ENCODE data around the gene FAM83E. TPM values are rescaled to one million over a fixed set of nuclear protein-coding genes. Genes with fewer than 3 reads are reported as not detected.
"Not testable (repeated sequence)": the region's sequence is repeated elsewhere in the genome, so short reads cannot be mapped to it uniquely, and the experiment has no call there.

FAM83E gene
- under 0.01 and 0.22 TPM in 2 replicates for total RNA-seq (2012; rRNA removed)

- peak within 1 kb of the TSS; percentile 93 for H3K4me2 ChIP-seq (ENCODE audit: low read length)
- H3K9me3 ChIP-seq (replicated peaks; ENCODE audit: low read length): no peaks in the 10 kb centered on the region
- H3K9ac ChIP-seq (ENCODE audit: low read depth, low read length): peak within 1 kb of the TSS; percentile 99
- no peak within 1 kb of the TSS for H3K4me3 ChIP-seq (ENCODE audit: low read length)
- no peaks in the 10 kb centered on the region for H3K27me3 ChIP-seq (ENCODE audit: control insufficient read depth, insufficient read depth, low read length)
- H3K36me3 ChIP-seq (ENCODE audit: insufficient read depth, low read length): peaks cover 42% of the 10 kb centered on the region
- H3K4me1 ChIP-seq (ENCODE audit: control insufficient read depth, insufficient read depth, low read length): peaks cover 53% of the 10 kb centered on the region
These were observed at the start of gene FAM83E for GRCh38 chr19:48614436-48615230. FAM83E (minus strand) TSS chr19:48615076; CDS start chr19:48613372, 1,704 bp downstream.

DNA sequence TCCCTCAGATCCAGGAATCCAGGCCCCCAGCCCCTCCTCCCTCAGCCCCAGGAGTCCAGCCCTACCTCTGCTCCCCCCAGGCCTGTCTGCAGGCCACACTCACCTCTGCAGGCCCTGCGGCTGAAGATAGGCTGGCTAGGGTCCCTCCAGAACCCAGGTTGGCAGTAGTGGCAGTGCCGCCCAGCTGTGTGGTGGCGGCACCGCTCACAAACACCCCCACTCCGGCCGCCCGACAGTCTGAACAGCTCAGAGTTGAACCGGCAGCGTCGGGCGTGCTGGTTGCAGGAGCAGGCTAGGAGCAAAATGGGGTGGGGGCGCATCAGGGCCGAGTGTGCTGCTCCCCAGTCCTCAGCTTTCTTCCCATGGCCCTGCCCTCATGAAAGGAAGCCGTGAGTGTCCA is 49.6 kb upstream of the FAM83E start:
- Histone ChIP-seq H3K27me3 (ENCODE audit: control insufficient read depth, insufficient read depth, low read length) (no peaks in the 10 kb centered on the region), H3K9ac (ENCODE audit: low read depth, low read length) (no peak overlapping the region), H3K36me3 (ENCODE audit: insufficient read depth, low read length) (no peaks in the 10 kb centered on the region)

GRCh38 chr19:48663667-48664066 is 48.8 kb upstream of the FAM83E start:
- Histone ChIP-seq H3K27me3 (ENCODE audit: control insufficient read depth, insufficient read depth, low read length) (no peaks in the 10 kb centered on the region), H3K4me1 (ENCODE audit: control insufficient read depth, insufficient read depth, low read length) (peaks cover 2% of the 10 kb centered on the region), H3K36me3 (ENCODE audit: insufficient read depth, low read length) (no peaks in the 10 kb centered on the region), H3K9me3 (replicated peaks; ENCODE audit: low read length) (no peaks in the 10 kb centered on the region), H3K4me3 (ENCODE audit: low read length) (no peak overlapping the region), H3K4me2 (ENCODE audit: low read length) (no peak overlapping the region), H3K9ac (ENCODE audit: low read depth, low read length) (no peak overlapping the region)

More for the DNA sequence above, 49.6 kb upstream of the FAM83E start:
- H3K4me3 ChIP-seq (ENCODE audit: low read length): no peak overlapping the region
- no peak overlapping the region for H3K4me2 ChIP-seq (ENCODE audit: low read length)
- H3K4me1 ChIP-seq (ENCODE audit: control insufficient read depth, insufficient read depth, low read length): peaks cover 2% of the 10 kb centered on the region
- no peaks in the 10 kb centered on the region for H3K9me3 ChIP-seq (replicated peaks; ENCODE audit: low read length)

DNA sequence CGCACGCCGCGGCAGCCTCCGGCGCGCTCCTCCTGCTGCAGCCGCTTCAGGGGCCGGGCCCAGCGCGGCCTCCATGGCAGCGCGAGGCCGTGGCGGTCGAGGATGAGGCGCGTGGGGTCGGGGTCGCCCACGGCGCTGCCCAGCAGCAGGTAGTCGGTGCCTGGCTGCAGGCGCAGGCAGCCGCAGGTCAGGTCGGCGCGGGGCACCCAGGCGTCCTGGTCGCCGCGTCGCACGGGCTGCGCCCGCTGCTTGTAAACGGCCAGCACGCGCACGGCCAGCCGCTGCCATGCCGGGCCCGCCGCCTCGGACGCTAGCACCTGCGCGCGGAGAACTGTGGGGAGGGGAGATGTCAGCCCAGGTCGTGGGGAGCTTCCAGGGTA is 46.8 kb upstream of the FAM83E start:
- H3K4me2 ChIP-seq (ENCODE audit: low read length): no peak overlapping the region
- no peak overlapping the region for H3K4me3 ChIP-seq (ENCODE audit: low read length)
- peaks cover 14% of the 10 kb centered on the region for H3K4me1 ChIP-seq (ENCODE audit: control insufficient read depth, insufficient read depth, low read length)
- H3K9ac ChIP-seq (ENCODE audit: low read depth, low read length): no peak overlapping the region
- H3K27me3 ChIP-seq (ENCODE audit: control insufficient read depth, insufficient read depth, low read length): no peaks in the 10 kb centered on the region
- no peaks in the 10 kb centered on the region for H3K9me3 ChIP-seq (replicated peaks; ENCODE audit: low read length)
- no peaks in the 10 kb centered on the region for H3K36me3 ChIP-seq (ENCODE audit: insufficient read depth, low read length)

GRCh38 chr19:48660852-48661710 is 46.2 kb upstream of the FAM83E start:
- no peak overlapping the region for H3K4me3 ChIP-seq (ENCODE audit: low read length)
- no peaks in the 10 kb centered on the region for H3K27me3 ChIP-seq (ENCODE audit: control insufficient read depth, insufficient read depth, low read length)
- no peaks in the 10 kb centered on the region for H3K9me3 ChIP-seq (replicated peaks; ENCODE audit: low read length)
- H3K4me2 ChIP-seq (ENCODE audit: low read length): peak overlapping the region; percentile 58
- H3K4me1 ChIP-seq (ENCODE audit: control insufficient read depth, insufficient read depth, low read length): peaks cover 17% of the 10 kb centered on the region
- H3K36me3 ChIP-seq (ENCODE audit: insufficient read depth, low read length): no peaks in the 10 kb centered on the region
- no peak overlapping the region for H3K9ac ChIP-seq (ENCODE audit: low read depth, low read length)

GRCh38 chr19:48659768-48660167 is 44.9 kb upstream of the FAM83E start:
- H3K4me3 ChIP-seq (ENCODE audit: low read length): no peak overlapping the region

GRCh38 chr19:48658483-48658882 is 43.6 kb upstream of the FAM83E start:
- Histone ChIP-seq H3K4me2 (ENCODE audit: low read length) (no peak overlapping the region), H3K9ac (ENCODE audit: low read depth, low read length) (no peak overlapping the region), H3K9me3 (replicated peaks; ENCODE audit: low read length) (no peaks in the 10 kb centered on the region), H3K27me3 (ENCODE audit: control insufficient read depth, insufficient read depth, low read length) (no peaks in the 10 kb centered on the region), H3K4me1 (ENCODE audit: control insufficient read depth, insufficient read depth, low read length) (peaks cover 17% of the 10 kb centered on the region), H3K36me3 (ENCODE audit: insufficient read depth, low read length) (no peaks in the 10 kb centered on the region), H3K4me3 (ENCODE audit: low read length) (no peak overlapping the region)

More at GRCh38 chr19:48659768-48660167, 44.9 kb upstream of the FAM83E start:
- H3K9ac ChIP-seq (ENCODE audit: low read depth, low read length): no peak overlapping the region
- no peaks in the 10 kb centered on the region for H3K27me3 ChIP-seq (ENCODE audit: control insufficient read depth, insufficient read depth, low read length)
- H3K36me3 ChIP-seq (ENCODE audit: insufficient read depth, low read length): no peaks in the 10 kb centered on the region
- no peaks in the 10 kb centered on the region for H3K9me3 ChIP-seq (replicated peaks; ENCODE audit: low read length)
- no peak overlapping the region for H3K4me2 ChIP-seq (ENCODE audit: low read length)
- H3K4me1 ChIP-seq (ENCODE audit: control insufficient read depth, insufficient read depth, low read length): peaks cover 17% of the 10 kb centered on the region

GRCh38 chr19:48657828-48658227 is 43.0 kb upstream of the FAM83E start:
- H3K4me1 ChIP-seq (ENCODE audit: control insufficient read depth, insufficient read depth, low read length): peaks cover 17% of the 10 kb centered on the region
- not testable (repeated sequence) for H3K9ac ChIP-seq (ENCODE audit: low read depth, low read length); H3K36me3 ChIP-seq (ENCODE audit: insufficient read depth, low read length); H3K4me2 ChIP-seq (ENCODE audit: low read length); H3K9me3 ChIP-seq (replicated peaks; ENCODE audit: low read length); H3K27me3 ChIP-seq (ENCODE audit: control insufficient read depth, insufficient read depth, low read length); H3K4me3 ChIP-seq (ENCODE audit: low read length)

- H3K36me3 ChIP-seq (ENCODE audit: insufficient read depth, low read length): no peaks in the 10 kb centered on the region
- no peak overlapping the region for H3K4me3 ChIP-seq (ENCODE audit: low read length)
- H3K9me3 ChIP-seq (replicated peaks; ENCODE audit: low read length): no peaks in the 10 kb centered on the region
- H3K4me1 ChIP-seq (ENCODE audit: control insufficient read depth, insufficient read depth, low read length): peaks cover 17% of the 10 kb centered on the region
- H3K9ac ChIP-seq (ENCODE audit: low read depth, low read length): no peak overlapping the region
- H3K4me2 ChIP-seq (ENCODE audit: low read length): peak overlapping the region; percentile 15
- H3K27me3 ChIP-seq (ENCODE audit: control insufficient read depth, insufficient read depth, low read length): no peaks in the 10 kb centered on the region
These were observed 42.1 kb upstream of the FAM83E start for GRCh38 chr19:48656840-48657474.

- peaks cover 18% of the 10 kb centered on the region for H3K4me1 ChIP-seq (ENCODE audit: control insufficient read depth, insufficient read depth, low read length)
- no peaks in the 10 kb centered on the region for H3K9me3 ChIP-seq (replicated peaks; ENCODE audit: low read length)
- H3K4me3 ChIP-seq (ENCODE audit: low read length): no peak overlapping the region
- H3K27me3 ChIP-seq (ENCODE audit: control insufficient read depth, insufficient read depth, low read length): no peaks in the 10 kb centered on the region
- H3K4me2 ChIP-seq (ENCODE audit: low read length): no peak overlapping the region
- H3K36me3 ChIP-seq (ENCODE audit: insufficient read depth, low read length): no peaks in the 10 kb centered on the region
- no peak overlapping the region for H3K9ac ChIP-seq (ENCODE audit: low read depth, low read length)
These were observed 39.6 kb upstream of the FAM83E start for GRCh38 chr19:48654299-48655059.

DNA sequence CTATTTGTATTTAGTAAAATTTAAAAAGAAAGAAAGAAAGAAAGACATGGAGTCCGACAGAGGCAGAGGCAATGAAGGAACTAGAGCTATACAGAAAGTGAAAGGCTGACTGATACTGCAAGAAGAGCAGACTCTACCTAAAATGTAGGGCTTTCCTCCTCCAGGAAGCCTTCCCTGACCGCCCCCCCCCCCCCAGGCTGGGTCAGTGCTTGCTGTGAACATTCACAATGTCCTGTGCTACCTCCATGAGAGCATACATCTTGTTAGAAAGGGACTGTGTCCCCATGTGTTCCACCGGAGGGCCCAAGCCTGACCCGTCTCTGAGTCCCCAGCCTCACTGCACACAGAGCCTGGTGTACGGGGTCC is 36.8 kb upstream of the FAM83E start:
- Histone ChIP-seq H3K4me2 (ENCODE audit: low read length) (no peak overlapping the region), H3K4me3 (ENCODE audit: low read length) (no peak overlapping the region), H3K4me1 (ENCODE audit: control insufficient read depth, insufficient read depth, low read length) (peaks cover 12% of the 10 kb centered on the region), H3K9me3 (replicated peaks; ENCODE audit: low read length) (no peaks in the 10 kb centered on the region), H3K36me3 (ENCODE audit: insufficient read depth, low read length) (no peaks in the 10 kb centered on the region), H3K27me3 (ENCODE audit: control insufficient read depth, insufficient read depth, low read length) (no peaks in the 10 kb centered on the region), H3K9ac (ENCODE audit: low read depth, low read length) (no peak overlapping the region)
